Body of pancreas (tissue), 4 donors: ENCODE measurements around the gene EXTL1.

Source experiments
- POLR2A ChIP-seq, 3 donors: fragments of 450-650 bp; IDR thresholded peaks; one replicate each; pipeline ENCODE4 v1.6.1; 2016; ENCODE audit warnings: antibody characterized with exemption in 3 of 3, mild to moderate bottlenecking in 2 of 3
- TF ChIP-seq, protein P1 (sequence below), 7 experiments: fragments of 450-650 bp in 4 of 7; fragments of 200-600 bp in 3 of 7; sonication (generic) in 3 of 7; IDR thresholded peaks; one replicate each; pipeline ENCODE4 v1.5.1; 2016 to 2019; ENCODE audit warnings: antibody characterized with exemption in 7 of 7

DNA sequence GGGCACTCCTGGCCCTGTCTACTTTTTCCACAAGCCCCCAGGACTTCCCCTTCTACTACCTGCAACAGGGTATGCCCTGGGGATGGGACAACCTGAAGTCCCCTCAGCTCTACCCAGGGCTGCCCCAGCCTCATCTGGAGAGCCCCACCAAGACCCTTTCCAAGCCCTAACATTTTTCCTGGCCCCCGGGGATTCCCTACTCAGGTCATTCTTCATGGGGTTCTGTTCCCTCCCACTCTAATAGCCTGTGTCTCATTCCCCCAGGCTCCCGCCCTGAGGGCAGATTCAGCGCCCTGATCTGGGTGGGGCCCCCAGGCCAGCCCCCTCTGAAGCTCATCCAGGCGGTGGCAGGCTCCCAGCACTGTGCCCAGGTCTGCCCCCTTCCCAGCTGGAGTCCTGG lies 9.6 kb downstream of the EXTL1 start:
- TF ChIP-seq, protein P1, sequence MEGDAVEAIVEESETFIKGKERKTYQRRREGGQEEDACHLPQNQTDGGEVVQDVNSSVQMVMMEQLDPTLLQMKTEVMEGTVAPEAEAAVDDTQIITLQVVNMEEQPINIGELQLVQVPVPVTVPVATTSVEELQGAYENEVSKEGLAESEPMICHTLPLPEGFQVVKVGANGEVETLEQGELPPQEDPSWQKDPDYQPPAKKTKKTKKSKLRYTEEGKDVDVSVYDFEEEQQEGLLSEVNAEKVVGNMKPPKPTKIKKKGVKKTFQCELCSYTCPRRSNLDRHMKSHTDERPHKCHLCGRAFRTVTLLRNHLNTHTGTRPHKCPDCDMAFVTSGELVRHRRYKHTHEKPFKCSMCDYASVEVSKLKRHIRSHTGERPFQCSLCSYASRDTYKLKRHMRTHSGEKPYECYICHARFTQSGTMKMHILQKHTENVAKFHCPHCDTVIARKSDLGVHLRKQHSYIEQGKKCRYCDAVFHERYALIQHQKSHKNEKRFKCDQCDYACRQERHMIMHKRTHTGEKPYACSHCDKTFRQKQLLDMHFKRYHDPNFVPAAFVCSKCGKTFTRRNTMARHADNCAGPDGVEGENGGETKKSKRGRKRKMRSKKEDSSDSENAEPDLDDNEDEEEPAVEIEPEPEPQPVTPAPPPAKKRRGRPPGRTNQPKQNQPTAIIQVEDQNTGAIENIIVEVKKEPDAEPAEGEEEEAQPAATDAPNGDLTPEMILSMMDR (IDR thresholded peaks at IDR 0.05), result no peak
- no peak for TF ChIP-seq POLR2A (IDR thresholded peaks at IDR 0.05)
